Fibroblast of lung (primary cell): ENCODE data around the gene JPH3. TPM values are rescaled to one million over a fixed set of nuclear protein-coding genes. Genes with fewer than 3 reads are reported as not detected.

Experiments used
- DNase-seq, 2 donors: peaks; one replicate each; pipeline versions ENCODE4 v3.0.0 to v3.0.0-alpha.2; 2010; ENCODE audit warnings: low read depth in 2 of 2
- H2AFZ ChIP-seq: 2 replicates; pipeline ENCODE4 v1.5.1; 2012; ENCODE audit warnings: low read length, control low read depth, inconsistent platforms
- H3K27ac ChIP-seq: 2 replicates; pipeline ENCODE4 v1.5.1; 2011; ENCODE audit warnings: low read length, control low read depth; ENCODE audit not compliant: insufficient read depth
- H3K27me3 ChIP-seq: 2 replicates; pipeline ENCODE4 v1.5.1; 2011; ENCODE audit warnings: mild to moderate bottlenecking, low read length; ENCODE audit not compliant: control insufficient read depth, insufficient read depth
- H3K36me3 ChIP-seq: 2 replicates; pipeline ENCODE4 v1.5.1; 2011; ENCODE audit warnings: low read length; ENCODE audit not compliant: control insufficient read depth, insufficient read depth
- H3K4me1 ChIP-seq: 2 replicates; pipeline ENCODE4 v1.5.1; 2011; ENCODE audit warnings: low read length; ENCODE audit not compliant: control insufficient read depth, insufficient read depth; ENCODE audit errors: extremely low read depth
- H3K4me2 ChIP-seq: 2 replicates; pipeline ENCODE4 v1.5.1; 2011; ENCODE audit warnings: low read length, control low read depth; ENCODE audit not compliant: insufficient read depth; ENCODE audit errors: extremely low read depth
- H3K4me3 ChIP-seq, 4 experiments: fragments of 200-600 bp in 1 of 4; sonication (generic) in 1 of 4; replicated peaks in 1 of 4; 2 replicates each; pipeline ENCODE4 v1.5.1; 2011 to 2016; ENCODE audit warnings: low read length in 4 of 4, low read depth in 3 of 4, mild to moderate bottlenecking in 3 of 4, control low read depth in 2 of 4, inconsistent platforms in 1 of 4, mixed read lengths in 1 of 4; ENCODE audit not compliant: insufficient read depth in 1 of 4; ENCODE audit errors: control extremely low read depth in 1 of 4
- H3K79me2 ChIP-seq: 2 replicates; pipeline ENCODE4 v1.5.1; 2012; ENCODE audit warnings: mild to moderate bottlenecking, low read length, inconsistent platforms; ENCODE audit not compliant: control insufficient read depth, insufficient read depth
- H3K9ac ChIP-seq: 2 replicates; pipeline ENCODE4 v1.5.1; 2011; ENCODE audit warnings: mild to moderate bottlenecking, low read length, control low read depth; ENCODE audit not compliant: insufficient read depth
- H3K9me3 ChIP-seq: 2 replicates; pipeline ENCODE4 v1.5.1; 2012; ENCODE audit warnings: low read depth, low read length; ENCODE audit not compliant: control insufficient read depth, insufficient read depth
- H4K20me1 ChIP-seq: 2 replicates; pipeline ENCODE4 v1.5.1; 2011; ENCODE audit warnings: low read length; ENCODE audit not compliant: control insufficient read depth, insufficient read depth; ENCODE audit errors: extremely low read depth
- CTCF ChIP-seq, 2 donors: IDR thresholded peaks in 1 of 2; conservative IDR thresholded peaks in 1 of 2; 1 replicate in 1 of 2; 2 replicates in 1 of 2; pipeline ENCODE4 v1.5.1; 2011 to 2012; ENCODE audit warnings: low read length in 2 of 2, control low read depth in 1 of 2, inconsistent platforms in 1 of 2, low read depth in 1 of 2, mild to moderate bottlenecking in 1 of 2
- EZH2 ChIP-seq: IDR thresholded peaks from 2 replicates; pipeline ENCODE4 v1.5.1; 2012; ENCODE audit warnings: low read length, control low read depth, mild to moderate bottlenecking; ENCODE audit errors: missing control alignments
- polyA plus RNA-seq, 2 donors: library from polyadenylated mRNA; depleted of rRNA in 1 of 2; stranded (reverse) in 1 of 2; unstranded in 1 of 2; fragments of >200 nt; gene quantifications; 2 replicates each; pipeline ENCODE4 v1.2.1, GENCODE V29; 2011 to 2012; ENCODE audit warnings: missing spikeins in 1 of 2
- total RNA-seq: library from RNA; depleted of rRNA; stranded (reverse); fragments of >200 nt; gene quantifications from 2 replicates; pipeline ENCODE4 v1.2.1, GENCODE V29; 2014

Gene JPH3
- total and polyA plus RNA-seq, 2 donors (not counting 1 experiment from before 2014, with no cell fraction given): 0.01 TPM; not detected in 1

DNA sequence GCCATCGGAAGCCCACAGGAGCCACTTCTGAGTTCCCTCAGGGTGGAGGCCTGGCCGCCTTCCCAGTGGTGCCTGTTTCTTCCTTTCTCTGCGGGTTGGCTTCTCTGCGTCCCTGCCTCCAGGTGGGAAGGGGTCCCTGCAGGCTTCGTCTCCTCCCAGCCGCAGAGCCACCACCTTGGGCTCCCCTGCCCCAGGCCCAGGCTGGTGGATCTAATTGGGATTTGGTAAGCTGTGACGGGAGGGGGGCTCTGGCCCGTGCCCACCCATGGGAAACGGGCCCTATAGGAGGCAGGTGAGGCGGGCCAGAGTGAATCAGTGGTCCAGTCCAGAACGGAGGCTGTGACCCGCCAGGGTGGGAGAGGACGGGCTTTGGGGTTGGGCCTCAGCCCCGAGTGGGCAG, 32.1 kb downstream of the JPH3 start:
- DNase-seq: no peak
- no peak overlapping the region for H3K27ac ChIP-seq
- no peaks in the 10 kb centered on the region for H3K9me3 ChIP-seq
- no peaks in the 10 kb centered on the region for H3K79me2 ChIP-seq
- no peak for TF ChIP-seq EZH2
- TF ChIP-seq CTCF (conservative IDR thresholded peaks at IDR 0.05 in 1 of 2, IDR thresholded peaks at IDR 0.05 in 1 of 2; ENCODE audit: low read depth in 1 of 2, low read length in 2 of 2): no peak
- H3K36me3 ChIP-seq: no peaks in the 10 kb centered on the region
- H4K20me1 ChIP-seq: no peaks in the 10 kb centered on the region
- peaks cover 5% of the 10 kb centered on the region for H3K27me3 ChIP-seq
- no peak overlapping the region for H2AFZ ChIP-seq
- no peak overlapping the region for H3K4me3 ChIP-seq
- H3K4me1 ChIP-seq: no peaks in the 10 kb centered on the region
- H3K4me2 ChIP-seq: no peak overlapping the region
- H3K9ac ChIP-seq: no peak overlapping the region

GRCh38 chr16:87635541-87636049, 33.3 kb downstream of the JPH3 start:
- Histone ChIP-seq H3K27me3 (peaks cover 6% of the 10 kb centered on the region), H2AFZ (no peak overlapping the region), H3K4me1 (no peaks in the 10 kb centered on the region), H3K27ac (no peak overlapping the region), H3K9me3 (no peaks in the 10 kb centered on the region), H3K4me2 (peak overlapping the region; percentile 25), H3K9ac (no peak overlapping the region), H3K36me3 (no peaks in the 10 kb centered on the region), H3K4me3 (no peak overlapping the region), H4K20me1 (no peaks in the 10 kb centered on the region), H3K79me2 (no peaks in the 10 kb centered on the region)
- peak; percentile 18 to 28 for DNase-seq
- no peak for TF ChIP-seq EZH2
- peak; percentile 21 to 58 for TF ChIP-seq CTCF (conservative IDR thresholded peaks at IDR 0.05 in 1 of 2, IDR thresholded peaks at IDR 0.05 in 1 of 2; ENCODE audit: low read depth in 1 of 2, low read length in 2 of 2)

- Histone ChIP-seq H3K4me1 (no peaks in the 10 kb centered on the region), H3K79me2 (no peaks in the 10 kb centered on the region), H4K20me1 (no peaks in the 10 kb centered on the region), H3K9me3 (no peaks in the 10 kb centered on the region), H3K36me3 (no peaks in the 10 kb centered on the region), H3K4me2 (peak overlapping the region; percentile 71), H3K27me3 (peaks cover 6% of the 10 kb centered on the region), H3K27ac (no peak overlapping the region), H2AFZ (no peak overlapping the region), H3K4me3 (peak overlapping the region in 2 of 4 experiments; percentile 9 to 17), H3K9ac (no peak overlapping the region)
- TF ChIP-seq EZH2: no peak
- TF ChIP-seq CTCF (conservative IDR thresholded peaks at IDR 0.05 in 1 of 2, IDR thresholded peaks at IDR 0.05 in 1 of 2; ENCODE audit: low read depth in 1 of 2, low read length in 2 of 2): peak; percentile 68 to 73
- DNase-seq: peak; percentile 61 to 83
These were observed 33.9 kb downstream of the JPH3 start for GRCh38 chr16:87636050-87636684.
